HG02884 (cell line): ENCODE data around the gene TMEM63C.

Experiments used
- ATAC-seq: cut with Tn5 transposase; IDR thresholded peaks from one replicate; pipeline ENCODE4 v1.9.1; 2021; ENCODE audit warnings: mild to moderate bottlenecking, moderate library complexity; ENCODE audit not compliant: unreplicated experiment

Gene TMEM63C, protein sequence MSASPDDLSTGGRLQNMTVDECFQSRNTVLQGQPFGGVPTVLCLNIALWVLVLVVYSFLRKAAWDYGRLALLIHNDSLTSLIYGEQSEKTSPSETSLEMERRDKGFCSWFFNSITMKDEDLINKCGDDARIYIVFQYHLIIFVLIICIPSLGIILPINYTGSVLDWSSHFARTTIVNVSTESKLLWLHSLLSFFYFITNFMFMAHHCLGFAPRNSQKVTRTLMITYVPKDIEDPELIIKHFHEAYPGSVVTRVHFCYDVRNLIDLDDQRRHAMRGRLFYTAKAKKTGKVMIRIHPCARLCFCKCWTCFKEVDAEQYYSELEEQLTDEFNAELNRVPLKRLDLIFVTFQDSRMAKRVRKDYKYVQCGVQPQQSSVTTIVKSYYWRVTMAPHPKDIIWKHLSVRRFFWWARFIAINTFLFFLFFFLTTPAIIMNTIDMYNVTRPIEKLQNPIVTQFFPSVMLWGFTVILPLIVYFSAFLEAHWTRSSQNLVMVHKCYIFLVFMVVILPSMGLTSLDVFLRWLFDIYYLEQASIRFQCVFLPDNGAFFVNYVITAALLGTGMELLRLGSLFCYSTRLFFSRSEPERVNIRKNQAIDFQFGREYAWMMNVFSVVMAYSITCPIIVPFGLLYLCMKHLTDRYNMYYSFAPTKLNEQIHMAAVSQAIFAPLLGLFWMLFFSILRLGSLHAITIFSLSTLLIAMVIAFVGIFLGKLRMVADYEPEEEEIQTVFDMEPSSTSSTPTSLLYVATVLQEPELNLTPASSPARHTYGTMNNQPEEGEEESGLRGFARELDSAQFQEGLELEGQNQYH

DNA sequence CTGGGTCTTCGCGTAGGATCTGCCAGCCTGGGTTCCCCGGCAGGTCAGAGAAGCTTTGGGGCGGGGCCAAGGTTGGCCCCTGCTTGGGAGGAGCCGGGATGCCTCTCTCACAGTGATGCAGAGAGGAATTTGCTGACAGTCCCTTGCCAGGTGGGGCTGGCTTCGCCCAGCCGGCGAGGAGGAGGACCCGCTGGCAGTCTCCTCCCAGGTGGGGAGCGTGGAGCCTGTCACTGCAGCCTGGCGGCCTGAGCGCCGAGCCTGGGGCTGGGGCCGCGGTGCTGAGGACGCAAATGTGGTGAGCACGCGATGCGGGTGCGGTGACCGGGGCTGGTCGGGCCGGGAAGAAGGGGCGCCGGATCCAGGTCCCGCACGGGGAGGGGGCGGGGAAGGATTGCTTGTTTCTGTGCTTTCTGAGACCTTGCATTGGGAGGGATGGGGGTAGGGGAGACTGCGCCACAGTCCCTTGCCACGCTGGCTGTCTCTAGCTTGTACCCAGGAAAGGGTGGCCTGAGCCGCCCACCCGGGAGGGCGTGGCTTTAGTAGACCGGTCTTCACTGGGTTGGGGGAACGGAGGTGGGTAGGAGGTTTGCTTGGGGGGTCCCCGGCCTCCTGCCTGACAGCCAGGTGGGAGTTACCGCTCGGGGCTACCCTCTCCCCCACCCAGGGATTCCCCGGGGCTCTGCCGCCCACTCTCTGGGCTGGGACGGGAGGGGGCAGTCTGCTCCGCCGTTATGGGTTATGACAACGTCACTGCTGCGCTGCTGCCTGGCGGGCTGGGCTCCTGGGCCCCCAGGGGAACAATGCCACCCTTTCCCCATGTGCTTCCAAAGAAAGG lies at the start of gene TMEM63C:
Gene TMEM63C, plus strand, starts transcription at position 196 of the 835 bp plus-strand sequence. CDS start 37,016 bp downstream, outside the sequence.
- peak; percentile 83 for ATAC-seq

DNA sequence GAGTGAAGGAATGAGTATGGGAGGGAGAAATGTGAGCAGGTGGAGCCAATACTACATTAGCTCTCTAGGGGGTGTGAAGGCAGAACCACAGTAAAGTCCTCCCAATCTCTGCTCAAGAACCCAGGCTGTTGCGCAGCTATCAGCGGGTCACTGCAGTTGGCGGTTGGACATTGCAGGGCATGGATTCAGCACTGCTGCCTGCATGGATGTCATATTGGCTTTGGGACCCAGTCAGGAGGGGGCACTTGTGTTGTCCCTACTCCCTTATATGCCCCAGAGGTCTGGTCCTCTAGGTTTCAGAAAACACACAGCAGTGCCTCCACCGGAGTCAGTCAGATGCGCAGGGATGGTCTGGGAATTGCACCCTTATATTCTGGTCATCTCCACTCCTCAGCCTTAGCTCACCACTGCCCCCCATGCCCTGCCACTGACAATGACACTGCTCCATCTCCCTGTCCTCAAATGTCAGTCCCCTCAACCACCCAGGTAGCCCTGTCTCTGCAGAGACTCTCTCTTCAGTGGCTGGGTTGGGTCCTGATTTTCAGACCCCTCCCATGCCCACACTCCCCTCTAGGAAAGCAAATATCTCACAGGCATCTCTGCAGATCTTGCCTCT lies 49.6 kb upstream of the TMEM63C start:
- ATAC-seq = no peak

DNA sequence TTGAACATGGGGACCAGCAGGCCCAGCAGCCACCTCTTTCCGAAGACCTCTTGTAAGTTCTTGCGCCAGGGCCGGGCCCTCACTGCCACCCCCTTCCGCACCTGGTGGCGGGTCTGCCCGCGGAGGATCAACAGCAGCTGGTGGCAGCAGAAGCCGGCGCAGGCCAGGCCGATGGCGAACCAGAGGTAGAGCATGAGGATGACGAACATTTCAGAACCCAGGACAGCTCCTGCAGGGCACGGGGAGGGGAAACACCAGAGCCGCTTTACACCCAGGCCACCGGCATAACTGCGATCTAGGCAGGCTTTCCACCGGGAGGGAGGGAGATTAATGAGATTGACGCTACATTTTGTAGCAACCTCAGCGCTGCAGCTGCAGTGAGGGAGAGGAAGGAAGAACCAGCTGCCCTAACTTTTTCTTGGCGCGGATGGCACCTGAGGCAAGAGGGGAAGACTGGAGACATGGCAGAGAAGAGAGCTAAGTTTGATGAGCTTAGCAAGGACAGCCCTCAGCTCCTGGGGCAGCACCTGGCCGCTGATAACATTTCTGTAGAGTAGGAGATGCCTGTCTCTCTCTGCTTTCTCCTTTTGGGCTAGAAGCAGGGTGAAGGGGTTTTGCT lies 47.8 kb upstream of the TMEM63C start:
- ATAC-seq = no peak

DNA sequence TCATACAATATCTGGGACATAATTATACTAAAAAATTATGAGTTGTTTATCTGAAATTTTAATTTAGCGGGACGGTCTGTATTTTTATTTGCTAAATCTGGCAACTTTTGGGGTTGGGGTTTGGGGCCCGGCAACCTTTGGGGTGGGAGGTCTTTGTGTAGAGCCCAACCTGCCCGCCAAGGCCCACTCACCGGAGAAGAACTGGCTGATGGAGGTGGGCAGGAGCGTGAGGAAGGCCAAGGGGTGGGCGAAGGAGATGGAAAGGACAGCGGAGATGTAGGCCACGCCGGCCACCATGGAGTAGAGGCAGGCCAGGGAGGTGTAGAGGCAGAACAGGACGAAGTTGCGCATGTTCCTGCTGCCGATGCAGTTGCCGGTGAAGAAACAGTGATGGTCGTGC lies 42.6 kb upstream of the TMEM63C start:
- ATAC-seq = no peak

DNA sequence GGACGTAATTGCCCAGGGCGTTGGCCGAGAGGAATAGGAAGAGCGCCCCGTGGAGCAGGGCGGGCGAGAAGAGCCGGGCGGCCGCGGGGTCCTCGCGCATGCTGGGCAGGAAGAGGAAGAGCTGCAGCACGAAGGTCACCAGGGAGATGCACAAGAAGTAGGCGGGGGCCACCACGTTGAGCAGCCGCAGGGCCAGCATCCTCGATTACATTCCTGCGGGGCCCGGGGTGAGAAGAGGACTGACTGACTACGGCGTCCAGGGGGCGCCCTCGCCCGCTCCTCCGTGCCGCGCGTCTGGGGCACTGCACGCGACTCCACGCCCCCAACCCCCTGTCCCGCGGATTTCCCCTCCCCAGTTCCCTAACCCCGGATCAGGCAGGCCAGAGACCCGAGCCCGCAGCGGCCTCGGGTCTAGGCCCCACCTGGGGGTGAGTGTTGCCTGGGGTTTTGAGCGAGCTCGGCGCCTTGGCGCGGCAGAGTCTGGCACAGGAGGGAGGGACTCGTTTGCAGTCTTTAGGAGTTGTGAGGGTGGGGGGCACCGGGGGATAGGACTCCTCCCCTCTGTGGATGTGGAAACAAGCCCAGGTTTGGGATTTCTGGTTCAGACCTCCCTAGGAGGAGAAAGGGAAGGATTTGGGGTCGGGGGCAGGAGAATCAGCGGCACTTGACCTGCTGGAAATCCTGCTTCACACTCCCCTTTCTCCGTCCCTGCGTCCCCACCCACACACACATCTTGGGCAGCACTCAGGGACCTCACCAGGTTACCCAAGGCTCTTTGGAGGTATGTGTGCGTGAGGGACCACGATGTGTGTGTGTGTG lies 41.8 kb upstream of the TMEM63C start:
- no peak for ATAC-seq

DNA sequence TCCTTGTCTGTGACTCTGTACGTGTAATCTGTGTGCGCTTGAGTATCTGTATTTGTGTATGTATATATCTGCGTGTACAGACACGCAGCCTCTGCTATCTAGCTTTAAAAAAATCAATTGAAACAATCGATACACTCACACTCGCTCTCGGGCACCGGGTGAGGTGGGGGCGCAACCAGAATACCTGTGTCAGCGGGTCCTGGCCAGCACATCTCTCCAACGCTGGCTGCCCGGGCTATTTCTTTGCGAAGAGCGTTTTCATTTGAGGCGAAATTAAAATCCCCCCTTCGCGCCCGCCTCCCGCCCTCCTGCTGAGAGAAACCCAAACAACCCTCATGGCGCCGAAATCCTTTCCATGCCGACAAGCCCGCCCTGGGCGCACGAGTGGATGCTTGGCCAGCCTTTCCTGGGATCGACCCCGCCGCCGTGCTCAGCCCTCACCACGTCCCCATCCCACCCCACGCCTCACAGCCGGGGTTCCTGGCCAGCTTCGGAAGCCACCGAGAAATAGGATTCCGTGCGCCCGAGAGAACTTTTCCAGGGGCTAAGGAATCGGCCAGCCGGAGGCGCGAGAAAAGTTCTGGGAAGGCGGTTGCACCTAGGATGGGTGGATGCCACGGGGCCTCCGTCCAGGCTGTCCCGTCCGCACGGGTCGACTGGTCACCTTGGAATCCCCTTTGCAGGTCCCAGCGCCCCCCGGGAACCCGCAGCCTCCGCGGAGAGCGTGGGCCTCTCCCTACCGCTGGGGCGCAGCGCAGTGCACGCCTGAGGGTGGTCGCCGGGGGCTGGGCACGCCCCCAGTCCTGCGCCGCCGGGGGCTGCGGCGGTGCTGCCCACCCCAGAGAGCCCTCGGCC lies 41.0 kb upstream of the TMEM63C start:
- ATAC-seq = no peak

DNA sequence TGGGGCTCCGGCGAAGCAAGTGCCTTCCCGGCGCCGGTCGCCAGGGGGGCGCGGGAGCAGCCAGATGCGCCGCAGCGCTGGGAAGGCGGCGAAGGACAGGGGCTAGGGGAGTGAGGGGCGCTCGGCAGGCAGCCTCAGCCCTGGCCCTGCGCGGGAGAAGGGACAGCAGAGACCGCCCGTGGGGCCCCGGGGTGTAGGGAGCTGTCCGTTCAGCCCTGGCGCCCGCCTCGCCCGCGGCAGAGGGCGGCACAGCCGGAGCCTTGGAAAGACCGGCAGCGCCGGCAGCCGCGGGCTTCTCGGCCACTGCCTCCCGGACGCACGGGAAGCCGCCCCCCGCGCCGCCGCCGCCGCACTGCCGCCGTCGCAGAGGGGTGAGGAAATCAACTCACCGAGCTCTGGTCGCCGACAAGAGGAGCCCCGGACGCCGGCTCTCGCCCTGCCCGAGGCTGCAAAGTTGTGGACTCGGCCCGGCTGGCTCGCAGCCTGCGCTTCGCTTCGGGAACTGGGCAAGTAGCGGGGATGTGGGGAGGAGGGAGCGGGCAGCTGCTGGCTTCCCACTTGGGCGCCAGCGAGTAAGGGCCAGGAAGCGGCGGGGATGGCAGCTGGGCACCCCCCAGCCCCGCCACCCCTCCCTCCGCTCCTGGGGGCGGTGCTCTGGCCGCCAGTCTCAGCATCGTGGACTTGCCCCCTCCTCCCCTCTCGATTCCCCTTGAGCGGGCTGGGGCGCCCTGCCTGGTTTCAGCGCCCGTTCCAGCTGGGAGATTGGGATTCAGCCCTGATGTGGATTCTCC lies 40.2 kb upstream of the TMEM63C start, which contains the start of gene ZDHHC22:
Gene ZDHHC22, minus strand, starts transcription at position 578 of the 791 bp plus-strand sequence. CDS start 2,053 bp downstream, outside the sequence.
- no peak for ATAC-seq

DNA sequence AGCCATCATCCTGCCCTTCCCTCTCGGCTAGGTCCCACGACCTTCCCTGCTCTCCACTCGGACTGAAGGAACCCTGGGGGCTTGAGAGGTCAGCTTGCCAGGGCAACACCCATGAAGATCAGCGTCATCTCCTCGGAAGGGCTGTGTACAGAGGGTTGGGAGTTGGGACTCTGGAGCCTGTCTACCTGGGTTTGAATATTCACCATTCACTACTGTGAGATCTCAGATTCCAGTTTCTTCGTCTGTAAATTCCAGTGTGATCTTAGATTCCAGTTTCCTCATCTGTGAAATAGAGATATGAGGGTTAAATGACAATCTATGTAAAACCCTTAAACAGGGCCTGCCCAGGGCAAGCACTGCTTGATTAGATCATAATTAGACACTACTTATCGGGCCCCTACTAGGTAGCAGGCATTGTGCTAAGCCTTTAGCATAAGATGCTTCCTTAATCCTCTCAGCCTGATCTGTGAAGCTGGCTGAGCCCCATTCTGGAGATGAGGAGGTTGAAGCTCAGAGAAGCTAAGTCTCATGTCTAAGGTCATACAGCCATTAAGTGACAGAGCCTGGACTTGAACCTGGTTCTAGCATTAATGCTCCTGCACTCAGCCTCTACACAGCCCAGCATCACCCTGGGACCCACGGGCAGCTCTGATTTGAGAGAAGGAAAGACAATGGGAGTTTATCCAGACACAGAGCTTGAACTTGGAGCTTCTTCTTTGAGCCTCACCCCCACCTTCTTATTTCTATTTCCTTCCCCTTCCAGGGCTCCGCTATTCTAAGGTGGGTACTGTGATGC lies 39.4 kb upstream of the TMEM63C start:
- no peak for ATAC-seq

DNA sequence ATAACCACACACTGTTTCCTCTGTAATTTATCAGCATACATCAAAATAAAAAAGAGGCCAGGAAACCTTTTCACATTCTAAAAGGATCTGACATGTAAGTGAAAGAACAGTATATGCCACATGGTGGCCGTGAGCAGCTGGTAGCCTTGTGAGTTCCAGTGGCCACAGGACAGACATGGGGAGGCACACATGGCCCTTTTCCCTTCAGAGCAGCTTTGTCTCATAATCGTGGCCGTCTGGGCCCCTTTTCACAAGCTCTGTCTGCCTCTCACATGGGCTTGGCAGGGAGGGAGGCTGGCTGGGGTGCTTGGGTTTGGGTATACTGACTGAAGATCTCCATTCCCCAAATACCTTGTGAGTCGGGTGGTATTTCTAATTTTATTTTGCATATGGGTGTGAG lies 38.5 kb upstream of the TMEM63C start:
- ATAC-seq = no peak

DNA sequence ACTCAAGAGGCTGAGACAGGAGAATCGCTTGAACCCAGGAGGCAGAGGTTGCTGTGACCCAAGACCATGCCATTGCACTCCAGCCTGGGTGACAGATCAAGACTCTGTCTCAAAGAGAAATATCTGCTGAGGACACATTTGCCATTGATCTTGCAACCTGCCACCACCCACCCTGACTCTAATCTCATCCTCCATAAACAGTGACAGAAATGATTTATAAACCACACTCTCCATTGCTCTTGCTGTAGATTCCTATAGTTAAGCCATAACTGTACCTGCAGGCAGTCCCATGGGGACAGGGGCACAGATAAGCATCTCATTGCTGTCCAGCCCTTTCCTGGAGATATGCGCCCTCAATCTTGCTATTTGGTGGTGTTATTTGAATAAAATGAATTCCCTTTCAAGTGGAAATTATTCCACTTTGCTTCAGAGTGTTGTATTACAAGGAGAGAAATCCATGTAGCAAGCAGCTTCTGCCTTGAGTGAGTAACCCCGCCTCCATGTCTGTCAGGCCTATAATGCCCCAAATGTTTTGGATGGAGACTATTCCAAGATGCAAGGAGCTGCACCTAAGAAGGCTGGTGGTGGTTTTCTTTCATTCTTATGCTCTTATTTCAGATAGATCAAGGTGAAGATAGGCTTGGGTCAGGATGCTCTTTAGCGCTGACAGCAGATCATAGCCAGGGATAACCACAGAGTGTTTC lies 37.0 kb upstream of the TMEM63C start:
- no peak for ATAC-seq

DNA sequence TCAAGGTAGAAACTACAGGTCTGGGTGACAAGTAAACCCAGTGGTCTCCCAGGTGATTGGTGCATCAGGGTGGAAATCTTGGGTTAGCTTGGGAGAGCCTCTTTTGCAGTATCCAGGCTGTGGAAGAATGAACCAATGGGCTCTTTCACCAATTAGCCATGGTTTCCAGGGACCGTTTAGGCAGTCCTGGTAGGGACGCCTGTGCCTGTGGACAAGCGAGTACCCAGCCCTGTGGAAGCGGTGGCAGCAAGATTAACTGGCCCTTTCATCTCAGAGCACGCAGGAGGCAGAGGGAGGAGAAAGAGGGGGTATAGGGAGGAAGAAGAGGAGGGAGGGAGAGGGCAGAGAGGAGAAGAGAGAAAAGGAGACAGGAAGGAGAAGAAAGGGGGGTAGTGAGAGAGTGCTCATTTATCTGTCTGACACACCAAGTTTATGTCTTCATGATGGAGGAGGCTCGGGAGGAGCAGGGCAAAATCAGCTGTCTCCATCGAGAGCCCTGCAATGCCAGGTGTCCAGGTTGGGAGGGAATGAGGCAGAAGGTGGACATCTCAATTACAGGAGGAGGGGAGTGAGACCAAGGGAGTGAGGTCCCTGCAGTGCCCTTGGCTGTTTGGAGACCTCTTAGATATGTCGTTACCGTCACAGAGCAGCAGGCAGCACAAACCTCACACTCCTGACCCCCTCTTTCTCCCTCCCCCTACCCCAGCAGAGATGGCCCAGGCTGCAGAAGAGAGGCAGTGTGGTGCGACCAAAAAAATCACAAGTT lies 35.4 kb upstream of the TMEM63C start:
- no peak for ATAC-seq

DNA sequence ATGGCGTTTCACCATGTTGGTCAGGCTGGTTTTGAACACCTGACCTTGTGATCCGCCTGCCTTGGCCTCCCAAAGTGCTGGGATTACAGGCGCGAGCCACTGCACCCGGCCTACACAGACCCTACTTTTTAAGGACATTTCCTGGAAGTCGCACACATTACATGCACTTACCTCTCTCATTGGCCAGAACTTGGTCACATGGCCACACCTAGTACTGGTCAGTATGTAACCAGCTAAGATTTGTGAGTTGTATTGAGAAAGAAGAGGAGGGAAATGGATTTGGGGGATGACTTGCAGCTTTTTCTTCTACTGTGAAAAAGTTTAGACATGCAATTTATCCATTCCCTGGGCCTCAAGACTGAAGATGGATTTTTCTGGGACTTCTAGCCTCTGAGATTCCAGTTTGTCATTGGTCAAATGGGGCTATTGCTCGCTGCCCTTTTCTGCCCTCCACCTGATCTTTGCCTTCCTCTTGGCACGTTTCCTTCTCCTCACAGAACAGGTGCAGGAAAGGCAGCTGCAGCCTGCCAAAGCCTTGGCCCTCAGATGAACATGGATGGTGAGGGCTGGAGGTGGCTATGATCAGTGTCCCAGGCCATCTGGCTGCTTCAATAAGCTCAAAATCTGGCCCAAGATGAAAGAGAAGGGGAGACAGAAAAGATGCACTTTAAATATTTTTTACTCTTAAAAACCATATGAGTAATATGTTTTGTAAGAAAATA lies 32.9 kb upstream of the TMEM63C start:
- ATAC-seq = no peak

DNA sequence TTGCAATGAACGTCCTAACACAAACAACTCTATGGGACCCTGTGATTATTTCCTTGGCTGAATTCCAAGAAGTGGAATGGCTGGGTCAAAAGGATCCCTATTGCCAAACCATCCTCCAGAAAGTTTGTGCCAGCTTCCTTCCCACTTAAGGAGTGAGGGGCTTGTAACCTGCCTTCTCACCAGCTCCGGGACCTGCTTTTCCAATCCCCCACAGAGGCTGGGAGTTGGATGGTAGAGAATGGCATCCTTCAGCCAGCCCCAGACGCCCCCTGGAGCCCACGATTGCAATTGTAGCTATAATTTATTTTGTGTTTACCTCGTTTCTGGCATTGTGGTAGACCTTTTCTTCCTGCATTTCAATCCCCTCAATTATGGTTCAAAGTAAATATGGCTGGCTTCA lies 30.4 kb upstream of the TMEM63C start:
- no peak for ATAC-seq

DNA sequence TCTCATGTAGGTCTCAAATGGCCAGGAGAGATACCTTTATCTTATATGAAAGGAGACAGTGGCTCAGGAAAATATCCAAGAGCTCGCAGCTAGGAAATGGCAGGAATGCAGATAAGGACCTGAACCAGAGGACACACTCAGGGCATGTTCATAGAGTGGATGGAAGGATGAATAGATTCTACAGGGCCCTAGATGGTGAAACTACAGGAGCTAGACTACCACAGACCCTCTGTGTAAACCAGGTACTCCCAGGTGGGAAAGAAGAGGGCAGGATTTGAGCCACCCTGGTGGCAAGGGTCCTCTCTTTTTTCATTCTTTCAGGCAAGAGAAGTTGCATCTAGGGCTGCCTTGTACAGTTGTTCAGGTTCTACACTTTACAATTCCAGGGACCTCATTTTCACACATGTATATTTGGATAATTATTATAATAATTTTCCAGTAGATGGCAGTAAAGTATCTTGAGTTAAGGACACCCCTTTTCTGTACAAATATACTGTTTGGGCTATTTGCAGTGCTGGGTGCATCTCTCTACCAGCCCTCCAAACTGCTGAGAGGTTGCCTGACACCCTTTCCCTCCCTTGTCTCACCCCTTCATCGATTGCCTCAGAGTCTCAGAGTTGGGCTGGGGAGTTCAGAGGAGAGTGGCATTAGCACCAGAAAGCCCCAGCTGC lies 29.5 kb upstream of the TMEM63C start:
- ATAC-seq = no peak
